Measurements from ENCODE around the gene FHIT. TPM values are rescaled to one million over a fixed set of nuclear protein-coding genes. Genes with fewer than 3 reads are reported as not detected.

The FHIT gene
- total RNA-seq, 1 donor from 2014 or later, result 5.7 TPM

- no peaks in the 10 kb centered on the region for H3K9me3 ChIP-seq (ENCODE audit: low read depth)
- TF ChIP-seq EZH2 (IDR thresholded peaks at IDR 0.05), result no peak
- TF ChIP-seq, protein P1, sequence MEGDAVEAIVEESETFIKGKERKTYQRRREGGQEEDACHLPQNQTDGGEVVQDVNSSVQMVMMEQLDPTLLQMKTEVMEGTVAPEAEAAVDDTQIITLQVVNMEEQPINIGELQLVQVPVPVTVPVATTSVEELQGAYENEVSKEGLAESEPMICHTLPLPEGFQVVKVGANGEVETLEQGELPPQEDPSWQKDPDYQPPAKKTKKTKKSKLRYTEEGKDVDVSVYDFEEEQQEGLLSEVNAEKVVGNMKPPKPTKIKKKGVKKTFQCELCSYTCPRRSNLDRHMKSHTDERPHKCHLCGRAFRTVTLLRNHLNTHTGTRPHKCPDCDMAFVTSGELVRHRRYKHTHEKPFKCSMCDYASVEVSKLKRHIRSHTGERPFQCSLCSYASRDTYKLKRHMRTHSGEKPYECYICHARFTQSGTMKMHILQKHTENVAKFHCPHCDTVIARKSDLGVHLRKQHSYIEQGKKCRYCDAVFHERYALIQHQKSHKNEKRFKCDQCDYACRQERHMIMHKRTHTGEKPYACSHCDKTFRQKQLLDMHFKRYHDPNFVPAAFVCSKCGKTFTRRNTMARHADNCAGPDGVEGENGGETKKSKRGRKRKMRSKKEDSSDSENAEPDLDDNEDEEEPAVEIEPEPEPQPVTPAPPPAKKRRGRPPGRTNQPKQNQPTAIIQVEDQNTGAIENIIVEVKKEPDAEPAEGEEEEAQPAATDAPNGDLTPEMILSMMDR (IDR thresholded peaks at IDR 0.05), result no peak
- TF ChIP-seq EZH2phosphoT487 (IDR thresholded peaks at IDR 0.05), result no peak
- Mint-ChIP-seq H3K36me3 (no peaks in the 10 kb centered on the region), H3K27me3 (ENCODE audit: insufficient read depth, low read depth) (peaks cover 4% of the 10 kb centered on the region), H3K4me1 (peaks cover 44% of the 10 kb centered on the region), H3K9me3 (peaks cover 2% of the 10 kb centered on the region), H3K4me3 (no peak overlapping the region), H3K27ac (no peak overlapping the region)
- H3K4me2 ChIP-seq, result no peak overlapping the region
- H3K27ac ChIP-seq, result no peak overlapping the region
- H3K4me1 ChIP-seq, result peaks cover 27% of the 10 kb centered on the region
- no peaks in the 10 kb centered on the region for H3F3A ChIP-seq (ENCODE audit: low read depth)
- no peak overlapping the region for H2AFZ ChIP-seq (replicated peaks)
- H3K36me3 ChIP-seq, result no peaks in the 10 kb centered on the region
- no peaks in the 10 kb centered on the region for H3K79me2 ChIP-seq (ENCODE audit: low read depth)
- no peaks in the 10 kb centered on the region for H3K27me3 ChIP-seq
- no peak for DNase-seq (ENCODE audit: low spot score)
- H4K20me1 ChIP-seq (ENCODE audit: low read depth), result no peaks in the 10 kb centered on the region
- H3K4me3 ChIP-seq, result no peak overlapping the region
- H3K9ac ChIP-seq, result no peak overlapping the region
Measured at GRCh38 chr3:59811160-59811559, 1440.1 kb downstream of the FHIT start.

DNA sequence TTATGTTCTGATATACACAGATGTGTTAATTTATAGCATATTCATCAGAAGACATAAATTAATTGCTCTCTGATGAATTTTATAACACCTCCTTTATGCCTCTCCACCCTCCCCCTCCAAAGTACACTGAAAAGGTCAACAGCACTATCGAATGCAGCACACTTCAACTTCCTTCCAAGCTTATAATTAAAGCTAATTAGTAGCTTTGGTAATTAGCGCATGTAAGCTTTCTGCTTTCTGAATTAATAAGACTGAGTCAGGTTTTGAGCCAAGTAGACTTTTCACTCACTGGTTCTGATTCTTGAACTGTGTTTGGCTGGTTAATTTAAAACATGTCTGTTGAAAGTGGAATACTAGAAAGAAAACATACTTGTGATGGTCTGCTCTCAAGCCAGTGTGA, 1440.6 kb downstream of the FHIT start:
- Histone ChIP-seq H2AFZ (replicated peaks) (no peak overlapping the region), H3K9ac (no peak overlapping the region), H3K4me2 (no peak overlapping the region), H3K27me3 (no peaks in the 10 kb centered on the region), H3K9me3 (ENCODE audit: low read depth) (no peaks in the 10 kb centered on the region), H4K20me1 (ENCODE audit: low read depth) (no peaks in the 10 kb centered on the region), H3K4me3 (no peak overlapping the region), H3F3A (ENCODE audit: low read depth) (no peaks in the 10 kb centered on the region), H3K79me2 (ENCODE audit: low read depth) (no peaks in the 10 kb centered on the region), H3K4me1 (peaks cover 27% of the 10 kb centered on the region), H3K36me3 (no peaks in the 10 kb centered on the region), H3K27ac (no peak overlapping the region)
- H3K27me3 Mint-ChIP-seq (ENCODE audit: insufficient read depth, low read depth), result peaks cover 4% of the 10 kb centered on the region
- TF ChIP-seq EZH2 (IDR thresholded peaks at IDR 0.05) (no peak), EZH2phosphoT487 (IDR thresholded peaks at IDR 0.05) (no peak)
- TF ChIP-seq, protein P1 (IDR thresholded peaks at IDR 0.05), result no peak
- H3K4me1 Mint-ChIP-seq, result peaks cover 44% of the 10 kb centered on the region
- H3K9me3 Mint-ChIP-seq, result peaks cover 2% of the 10 kb centered on the region
- DNase-seq (ENCODE audit: low spot score), result no peak
- H3K4me3 Mint-ChIP-seq, result no peak overlapping the region
- no peak overlapping the region for H3K27ac Mint-ChIP-seq
- no peaks in the 10 kb centered on the region for H3K36me3 Mint-ChIP-seq

- Histone ChIP-seq H3K27ac (no peak overlapping the region), H3K9me3 (ENCODE audit: low read depth) (no peaks in the 10 kb centered on the region), H3K36me3 (no peaks in the 10 kb centered on the region), H3K4me1 (peaks cover 27% of the 10 kb centered on the region), H3K27me3 (no peaks in the 10 kb centered on the region), H3K9ac (no peak overlapping the region), H2AFZ (replicated peaks) (peak overlapping the region; percentile 2), H3K79me2 (ENCODE audit: low read depth) (no peaks in the 10 kb centered on the region), H4K20me1 (ENCODE audit: low read depth) (no peaks in the 10 kb centered on the region), H3K4me2 (no peak overlapping the region), H3F3A (ENCODE audit: low read depth) (no peaks in the 10 kb centered on the region), H3K4me3 (no peak overlapping the region)
- H3K4me3 Mint-ChIP-seq, result no peak overlapping the region
- peaks cover 44% of the 10 kb centered on the region for H3K4me1 Mint-ChIP-seq
- no peak for DNase-seq (ENCODE audit: low spot score)
- peaks cover 4% of the 10 kb centered on the region for H3K27me3 Mint-ChIP-seq (ENCODE audit: insufficient read depth, low read depth)
- TF ChIP-seq EZH2phosphoT487 (IDR thresholded peaks at IDR 0.05), result no peak
- TF ChIP-seq EZH2 (IDR thresholded peaks at IDR 0.05), result no peak
- TF ChIP-seq, protein P1 (IDR thresholded peaks at IDR 0.05), result peak; percentile 32
- no peaks in the 10 kb centered on the region for H3K36me3 Mint-ChIP-seq
- peaks cover 2% of the 10 kb centered on the region for H3K9me3 Mint-ChIP-seq
- peak overlapping the region; percentile 92 for H3K27ac Mint-ChIP-seq
Measured at GRCh38 chr3:59809710-59810444, 1441.4 kb downstream of the FHIT start.

Measured in neural progenitor cell (in vitro differentiated cells).